Measurements from ENCODE around the gene ABCC3.

The ABCC3 gene

DNA sequence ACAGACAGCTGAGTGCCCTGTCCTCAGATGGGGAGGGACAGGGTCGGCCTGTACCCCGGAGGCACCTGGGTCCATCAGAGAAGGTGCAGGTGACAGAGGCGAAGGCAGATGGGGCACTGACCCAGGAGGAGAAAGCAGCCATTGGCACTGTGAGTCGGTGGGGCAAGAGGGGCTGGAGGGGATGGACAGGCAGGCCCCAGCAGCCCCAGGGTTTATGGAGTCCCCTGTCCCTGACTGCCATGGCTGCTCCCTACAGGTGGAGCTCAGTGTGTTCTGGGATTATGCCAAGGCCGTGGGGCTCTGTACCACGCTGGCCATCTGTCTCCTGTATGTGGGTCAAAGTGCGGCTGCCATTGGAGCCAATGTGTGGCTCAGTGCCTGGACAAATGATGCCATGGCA is 40.9 kb downstream of the ABCC3 start:
- Histone ChIP-seq H3K9ac (ENCODE audit: low read depth, low read length, poor library complexity) (no peak overlapping the region), H2AK5ac (ENCODE audit: low read depth, low read length) (peak overlapping the region; percentile 30), H2AFZ (ENCODE audit: low read length) (no peak overlapping the region), H4K8ac (ENCODE audit: low read depth, low read length) (no peak overlapping the region), H3K14ac (ENCODE audit: low read length) (peak overlapping the region; percentile 40), H3K4me3 (ENCODE audit: low read length in 2 of 2) (no peak overlapping the region), H3K4me2 (ENCODE audit: insufficient read depth, low read length, poor library complexity, severe bottlenecking) (no peak overlapping the region), H3K9me3 (replicated peaks in 1 of 2; ENCODE audit: control insufficient read depth in 2 of 2, insufficient read depth in 1 of 2, low read depth in 1 of 2, low read length in 2 of 2) (no peaks in the 10 kb centered on the region), H3K4ac (ENCODE audit: low read length) (no peak overlapping the region), H3K23ac (ENCODE audit: low read depth, low read length, poor library complexity) (peak overlapping the region; percentile 59), H3K4me1 (ENCODE audit: control insufficient read depth in 2 of 2, insufficient read depth in 1 of 2, low read depth in 1 of 2, low read length in 2 of 2) (no peaks in the 10 kb centered on the region), H2BK12ac (ENCODE audit: low read length) (peak overlapping the region; percentile 50), H3K36me3 (replicated peaks in 1 of 2; ENCODE audit: control insufficient read depth in 2 of 2, insufficient read depth in 2 of 2, low read length in 2 of 2) (no peaks in the 10 kb centered on the region), H3K27me3 (ENCODE audit: control insufficient read depth in 3 of 3, insufficient read depth in 3 of 3, low read depth in 1 of 3, low read length in 3 of 3) (peaks cover 0 to 33% (median 0%) of the 10 kb centered on the region in 3 experiments), H2BK15ac (ENCODE audit: low read length) (peak overlapping the region; percentile 77), H2BK5ac (ENCODE audit: low read length) (no peak overlapping the region), H3K27ac (replicated peaks; ENCODE audit: low read length) (no peak overlapping the region), H3K79me1 (ENCODE audit: low read depth, low read length) (no peaks in the 10 kb centered on the region), H2BK120ac (ENCODE audit: low read depth, low read length) (no peak overlapping the region), H4K91ac (ENCODE audit: low read depth, low read length, poor library complexity) (peak overlapping the region; percentile 26), H3K18ac (ENCODE audit: low read length) (peak overlapping the region; percentile 67)
- WGBS, 2 donors (ENCODE audit: extremely low coverage in 2 of 2, insufficient read length in 2 of 2, insufficient replicate concordance in 1 of 2), result no CpG with 5 or more reads among the region's 7 CpGs
- no peak for DNase-seq (ENCODE audit: low spot score)

DNA sequence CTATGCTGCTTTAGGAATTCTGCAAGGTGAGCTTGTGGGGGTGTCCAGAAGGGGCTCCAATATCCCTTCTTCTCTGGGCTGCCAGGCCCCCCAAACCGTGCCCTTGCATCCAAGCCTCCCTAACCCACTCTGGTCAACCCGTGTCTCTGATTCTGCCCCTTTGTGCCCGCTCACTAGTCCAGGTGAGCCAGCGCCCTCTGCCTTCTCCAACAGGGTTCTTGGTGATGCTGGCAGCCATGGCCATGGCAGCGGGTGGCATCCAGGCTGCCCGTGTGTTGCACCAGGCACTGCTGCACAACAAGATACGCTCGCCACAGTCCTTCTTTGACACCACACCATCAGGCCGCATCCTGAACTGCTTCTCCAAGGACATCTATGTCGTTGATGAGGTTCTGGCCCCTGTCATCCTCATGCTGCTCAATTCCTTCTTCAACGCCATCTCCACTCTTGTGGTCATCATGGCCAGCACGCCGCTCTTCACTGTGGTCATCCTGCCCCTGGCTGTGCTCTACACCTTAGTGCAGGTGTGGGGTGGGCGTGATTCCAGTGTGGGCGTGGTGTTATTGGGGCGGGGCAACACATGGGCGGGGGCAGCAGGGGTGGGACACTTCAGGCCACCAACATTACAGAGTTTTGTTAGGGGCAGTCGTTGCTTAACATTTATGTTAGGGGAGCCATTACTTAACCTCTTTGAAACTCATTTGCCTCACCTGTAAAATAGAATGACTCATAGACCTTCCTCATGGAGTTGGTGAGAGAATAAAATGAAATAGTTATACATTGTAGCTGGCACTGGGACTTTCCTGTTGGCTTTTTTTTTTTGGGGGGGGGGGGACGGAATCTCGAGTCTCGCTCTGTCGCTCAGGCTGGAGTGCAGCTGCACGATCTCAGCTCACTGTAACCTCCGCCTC is 41.6 kb downstream of the ABCC3 start:
- no peaks in the 10 kb centered on the region for H3K9me3 ChIP-seq (replicated peaks in 1 of 2; ENCODE audit: control insufficient read depth in 2 of 2, insufficient read depth in 1 of 2, low read depth in 1 of 2, low read length in 2 of 2)
- no CpG with 5 or more reads among the region's 24 CpGs for WGBS, 2 donors (ENCODE audit: extremely low coverage in 2 of 2, insufficient read length in 2 of 2, insufficient replicate concordance in 1 of 2)
- H3K4me1 ChIP-seq (ENCODE audit: control insufficient read depth in 2 of 2, insufficient read depth in 1 of 2, low read depth in 1 of 2, low read length in 2 of 2), result peaks cover 3% of the 10 kb centered on the region in 2 donors
- H4K8ac ChIP-seq (ENCODE audit: low read depth, low read length), result peak overlapping the region; percentile 68
- no peak overlapping the region for H2BK5ac ChIP-seq (ENCODE audit: low read length)
- H2BK120ac ChIP-seq (ENCODE audit: low read depth, low read length), result no peak overlapping the region
- H3K18ac ChIP-seq (ENCODE audit: low read length), result peak overlapping the region; percentile 67
- no peak overlapping the region for H2BK15ac ChIP-seq (ENCODE audit: low read length)
- no peaks in the 10 kb centered on the region for H3K79me1 ChIP-seq (ENCODE audit: low read depth, low read length)
- H3K4me2 ChIP-seq (ENCODE audit: insufficient read depth, low read length, poor library complexity, severe bottlenecking), result no peak overlapping the region
- H3K36me3 ChIP-seq (replicated peaks in 1 of 2; ENCODE audit: control insufficient read depth in 2 of 2, insufficient read depth in 2 of 2, low read length in 2 of 2), result no peaks in the 10 kb centered on the region
- no peak overlapping the region for H2BK12ac ChIP-seq (ENCODE audit: low read length)
- no peak overlapping the region for H3K14ac ChIP-seq (ENCODE audit: low read length)
- no peak overlapping the region for H2AFZ ChIP-seq (ENCODE audit: low read length)
- H3K23ac ChIP-seq (ENCODE audit: low read depth, low read length, poor library complexity), result peak overlapping the region; percentile 59
- no peak for DNase-seq (ENCODE audit: low spot score)
- H3K9ac ChIP-seq (ENCODE audit: low read depth, low read length, poor library complexity), result no peak overlapping the region
- no peak overlapping the region for H3K4ac ChIP-seq (ENCODE audit: low read length)
- H3K4me3 ChIP-seq (ENCODE audit: low read length in 2 of 2), result no peak overlapping the region
- H2AK5ac ChIP-seq (ENCODE audit: low read depth, low read length), result peak overlapping the region; percentile 30
- H3K27me3 ChIP-seq (ENCODE audit: control insufficient read depth in 3 of 3, insufficient read depth in 3 of 3, low read depth in 1 of 3, low read length in 3 of 3), result peaks cover 0 to 29% (median 0%) of the 10 kb centered on the region in 3 experiments
- no peak overlapping the region for H3K27ac ChIP-seq (replicated peaks; ENCODE audit: low read length)
- no peak overlapping the region for H4K91ac ChIP-seq (ENCODE audit: low read depth, low read length, poor library complexity)

DNA sequence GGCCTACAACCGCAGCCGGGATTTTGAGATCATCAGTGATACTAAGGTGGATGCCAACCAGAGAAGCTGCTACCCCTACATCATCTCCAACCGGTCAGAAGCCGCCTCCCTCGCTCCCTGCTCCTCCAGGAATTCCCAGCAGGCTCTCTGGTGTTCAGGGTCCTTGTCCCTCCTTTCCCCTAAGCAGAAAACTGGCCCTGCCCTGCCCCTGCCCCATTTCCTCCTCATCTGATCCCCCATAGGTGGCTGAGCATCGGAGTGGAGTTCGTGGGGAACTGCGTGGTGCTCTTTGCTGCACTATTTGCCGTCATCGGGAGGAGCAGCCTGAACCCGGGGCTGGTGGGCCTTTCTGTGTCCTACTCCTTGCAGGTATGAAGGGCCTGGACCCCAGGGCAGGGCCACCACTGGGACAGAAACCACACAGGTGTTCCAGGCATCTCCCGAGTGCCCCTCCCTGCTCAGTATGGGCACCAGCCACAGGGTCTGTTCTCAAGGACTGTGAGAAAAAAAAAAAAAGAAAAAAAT is 43.2 kb downstream of the ABCC3 start:
- H2BK12ac ChIP-seq (ENCODE audit: low read length), result no peak overlapping the region
- no peak overlapping the region for H2AFZ ChIP-seq (ENCODE audit: low read length)
- no peak overlapping the region for H3K9ac ChIP-seq (ENCODE audit: low read depth, low read length, poor library complexity)
- H4K8ac ChIP-seq (ENCODE audit: low read depth, low read length), result no peak overlapping the region
- H2AK5ac ChIP-seq (ENCODE audit: low read depth, low read length), result no peak overlapping the region
- H3K9me3 ChIP-seq (replicated peaks in 1 of 2; ENCODE audit: control insufficient read depth in 2 of 2, insufficient read depth in 1 of 2, low read depth in 1 of 2, low read length in 2 of 2), result no peaks in the 10 kb centered on the region
- H3K36me3 ChIP-seq (replicated peaks in 1 of 2; ENCODE audit: control insufficient read depth in 2 of 2, insufficient read depth in 2 of 2, low read length in 2 of 2), result no peaks in the 10 kb centered on the region
- peaks cover 0 to 27% (median 0%) of the 10 kb centered on the region in 3 experiments for H3K27me3 ChIP-seq (ENCODE audit: control insufficient read depth in 3 of 3, insufficient read depth in 3 of 3, low read depth in 1 of 3, low read length in 3 of 3)
- H3K79me1 ChIP-seq (ENCODE audit: low read depth, low read length), result no peaks in the 10 kb centered on the region
- no peak overlapping the region for H3K23ac ChIP-seq (ENCODE audit: low read depth, low read length, poor library complexity)
- H3K27ac ChIP-seq (replicated peaks; ENCODE audit: low read length), result no peak overlapping the region
- H3K4ac ChIP-seq (ENCODE audit: low read length), result no peak overlapping the region
- H3K14ac ChIP-seq (ENCODE audit: low read length), result no peak overlapping the region
- H2BK15ac ChIP-seq (ENCODE audit: low read length), result no peak overlapping the region
- DNase-seq (ENCODE audit: low spot score), result no peak
- no peak overlapping the region for H4K91ac ChIP-seq (ENCODE audit: low read depth, low read length, poor library complexity)
- no peak overlapping the region for H3K18ac ChIP-seq (ENCODE audit: low read length)
- no peak overlapping the region for H2BK120ac ChIP-seq (ENCODE audit: low read depth, low read length)
- H3K4me2 ChIP-seq (ENCODE audit: insufficient read depth, low read length, poor library complexity, severe bottlenecking), result no peak overlapping the region
- no peak overlapping the region for H2BK5ac ChIP-seq (ENCODE audit: low read length)
- no peak overlapping the region for H3K4me3 ChIP-seq (ENCODE audit: low read length in 2 of 2)
- WGBS, 2 donors (ENCODE audit: extremely low coverage in 2 of 2, insufficient read length in 2 of 2, insufficient replicate concordance in 1 of 2), result no CpG with 5 or more reads among the region's 12 CpGs
- peaks cover 4 to 10% of the 10 kb centered on the region in 2 donors for H3K4me1 ChIP-seq (ENCODE audit: control insufficient read depth in 2 of 2, insufficient read depth in 1 of 2, low read depth in 1 of 2, low read length in 2 of 2)

DNA sequence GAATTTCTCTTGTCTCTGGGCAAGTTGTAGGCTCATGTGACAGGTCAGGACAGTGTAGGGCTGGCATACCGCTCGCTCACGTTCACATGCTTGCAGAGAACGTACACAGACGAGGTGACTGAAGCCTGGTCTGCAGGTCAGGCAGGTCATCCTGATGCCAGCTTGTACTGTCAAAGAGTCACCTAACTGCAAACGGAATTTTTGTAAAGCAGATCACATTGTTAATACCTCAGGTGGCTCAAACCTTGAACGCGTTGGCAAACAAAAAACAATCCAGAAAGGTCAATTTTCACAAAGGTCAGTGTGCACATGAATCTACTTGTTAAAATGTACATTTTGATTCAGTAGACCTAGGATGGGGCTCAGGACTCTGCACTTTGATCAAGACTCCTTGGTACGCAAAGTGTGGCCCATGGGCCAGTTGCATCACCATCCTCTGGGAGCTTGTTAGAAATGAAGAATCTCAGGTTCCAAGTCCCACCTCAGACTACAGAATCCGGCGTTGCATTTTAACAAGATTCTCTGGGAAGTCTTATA is 44.4 kb downstream of the ABCC3 start:
- no peak overlapping the region for H3K27ac ChIP-seq (replicated peaks; ENCODE audit: low read length)
- no peaks in the 10 kb centered on the region for H3K9me3 ChIP-seq (replicated peaks in 1 of 2; ENCODE audit: control insufficient read depth in 2 of 2, insufficient read depth in 1 of 2, low read depth in 1 of 2, low read length in 2 of 2)
- H2BK15ac ChIP-seq (ENCODE audit: low read length), result no peak overlapping the region
- H2BK120ac ChIP-seq (ENCODE audit: low read depth, low read length), result no peak overlapping the region
- H2AFZ ChIP-seq (ENCODE audit: low read length), result no peak overlapping the region
- no CpG with 5 or more reads among the region's 11 CpGs for WGBS, 2 donors (ENCODE audit: extremely low coverage in 2 of 2, insufficient read length in 2 of 2, insufficient replicate concordance in 1 of 2)
- H3K23ac ChIP-seq (ENCODE audit: low read depth, low read length, poor library complexity), result no peak overlapping the region
- H3K4me2 ChIP-seq (ENCODE audit: insufficient read depth, low read length, poor library complexity, severe bottlenecking), result no peak overlapping the region
- H3K36me3 ChIP-seq (replicated peaks in 1 of 2; ENCODE audit: control insufficient read depth in 2 of 2, insufficient read depth in 2 of 2, low read length in 2 of 2), result no peaks in the 10 kb centered on the region
- no peak overlapping the region for H3K9ac ChIP-seq (ENCODE audit: low read depth, low read length, poor library complexity)
- no peak overlapping the region for H4K8ac ChIP-seq (ENCODE audit: low read depth, low read length)
- no peak overlapping the region for H2BK5ac ChIP-seq (ENCODE audit: low read length)
- DNase-seq (ENCODE audit: low spot score), result no peak
- H3K4me3 ChIP-seq (ENCODE audit: low read length in 2 of 2), result no peak overlapping the region
- peaks cover 0 to 20% (median 0%) of the 10 kb centered on the region in 3 experiments for H3K27me3 ChIP-seq (ENCODE audit: control insufficient read depth in 3 of 3, insufficient read depth in 3 of 3, low read depth in 1 of 3, low read length in 3 of 3)
- no peak overlapping the region for H2BK12ac ChIP-seq (ENCODE audit: low read length)
- H4K91ac ChIP-seq (ENCODE audit: low read depth, low read length, poor library complexity), result no peak overlapping the region
- H3K4me1 ChIP-seq (ENCODE audit: control insufficient read depth in 2 of 2, insufficient read depth in 1 of 2, low read depth in 1 of 2, low read length in 2 of 2), result peaks cover 6 to 12% of the 10 kb centered on the region in 2 donors
- H3K4ac ChIP-seq (ENCODE audit: low read length), result no peak overlapping the region
- H3K79me1 ChIP-seq (ENCODE audit: low read depth, low read length), result no peaks in the 10 kb centered on the region
- no peak overlapping the region for H2AK5ac ChIP-seq (ENCODE audit: low read depth, low read length)
- H3K14ac ChIP-seq (ENCODE audit: low read length), result no peak overlapping the region
- no peak overlapping the region for H3K18ac ChIP-seq (ENCODE audit: low read length)

All from neuronal stem cell (in vitro differentiated cells).